Jurkat, Clone E6-1 (cell line): ENCODE results near the gene FBXW8.

ENCODE experiments used
- DNase-seq: peaks from one replicate; pipeline ENCODE4 v3.0.0-alpha.2; 2011; ENCODE audit warnings: low read depth, low spot score
- H3K4me3 ChIP-seq: 2 replicates; pipeline ENCODE4 v1.5.1; 2011; ENCODE audit warnings: mild to moderate bottlenecking, low read length, control low read depth, moderate library complexity

FBXW8 gene

DNA sequence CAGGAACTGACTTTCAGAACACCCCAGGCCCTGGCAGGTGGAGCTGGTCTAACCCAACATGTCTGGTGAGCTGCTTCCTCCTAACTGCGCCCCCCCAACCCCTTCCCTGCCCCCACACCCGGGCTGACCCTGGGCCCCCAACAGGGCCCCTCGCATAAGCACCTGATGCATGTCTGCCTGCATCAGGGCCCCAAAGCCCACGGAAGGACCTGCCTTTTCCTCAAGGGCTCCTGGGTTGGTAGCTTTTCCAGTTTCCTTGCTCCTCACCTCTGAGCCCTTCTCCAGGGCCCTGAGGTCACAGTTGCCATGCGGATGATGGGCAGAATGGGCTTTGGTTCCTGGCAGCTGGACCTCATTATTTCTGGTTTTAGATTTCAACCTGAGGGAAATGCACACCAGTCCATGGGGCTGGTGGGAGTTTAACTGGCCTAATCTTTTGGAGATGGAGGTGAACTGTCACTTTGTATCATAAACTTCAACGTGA is 170.0 kb downstream of the FBXW8 start:
- DNase-seq: no peak
- H3K4me3 ChIP-seq: no peak overlapping the region
